Bronchial epithelial cell (primary cell): ENCODE data around the gene KIF5A. TPM values are rescaled to one million over a fixed set of nuclear protein-coding genes. Genes with fewer than 3 reads are reported as not detected.

Experiments used
- DNase-seq: peaks from one replicate; pipeline ENCODE4 v3.0.0-alpha.2; 2010; ENCODE audit warnings: low read depth
- FAIRE-seq: peaks from 2 replicates; lab custom pipeline; 2011; peaks lifted over from hg19 to GRCh38; lab: Jason Lieb, UNC
- H3K27me3 ChIP-seq: 2 replicates; pipeline ENCODE4 v1.5.1; 2011; ENCODE audit warnings: low read length; ENCODE audit not compliant: control insufficient read depth, insufficient read depth
- H3K36me3 ChIP-seq: 2 replicates; pipeline ENCODE4 v1.5.1; 2011; ENCODE audit warnings: low read length; ENCODE audit not compliant: control insufficient read depth, insufficient read depth
- H3K4me3 ChIP-seq: 2 replicates; pipeline ENCODE4 v1.5.1; 2011; ENCODE audit warnings: mild to moderate bottlenecking, low read depth, low read length, control low read depth
- CTCF ChIP-seq: IDR thresholded peaks from 2 replicates; pipeline ENCODE4 v1.5.1; 2011; ENCODE audit warnings: mild to moderate bottlenecking, moderate library complexity, low read length, control low read depth, inconsistent platforms; ENCODE audit not compliant: insufficient read depth, severe bottlenecking
- total RNA-seq: library from RNA; depleted of rRNA; stranded (reverse); fragments of >200 nt; gene quantifications from 2 replicates; pipeline ENCODE4 v1.2.1, GENCODE V29; 2014

The KIF5A gene
- total RNA-seq, 1 donor from 2014 or later = under 0.01 TPM

- FAIRE-seq = no peak
- TF ChIP-seq CTCF = no peak
- DNase-seq = no peak
- Histone ChIP-seq H3K27me3 (peaks cover 71% of the 10 kb centered on the region), H3K36me3 (no peaks in the 10 kb centered on the region), H3K4me3 (no peak overlapping the region)
These were observed 74.8 kb downstream of the KIF5A start for GRCh38 chr12:57624441-57625220.

GRCh38 chr12:57625261-57626032 is 75.6 kb downstream of the KIF5A start:
- DNase-seq = no peak
- no peak for TF ChIP-seq CTCF
- Histone ChIP-seq H3K27me3 (peaks cover 63% of the 10 kb centered on the region), H3K4me3 (no peak overlapping the region), H3K36me3 (no peaks in the 10 kb centered on the region)
- FAIRE-seq = no peak

- TF ChIP-seq CTCF = no peak
- no peaks in the 10 kb centered on the region for H3K36me3 ChIP-seq
- peaks cover 54% of the 10 kb centered on the region for H3K27me3 ChIP-seq
- no peak for DNase-seq
- no peak for FAIRE-seq
- no peak overlapping the region for H3K4me3 ChIP-seq
These were observed 76.5 kb downstream of the KIF5A start for GRCh38 chr12:57626111-57626920.

GRCh38 chr12:57626921-57627445 is 77.1 kb downstream of the KIF5A start:
- no peak for FAIRE-seq
- Histone ChIP-seq H3K4me3 (no peak overlapping the region), H3K36me3 (no peaks in the 10 kb centered on the region), H3K27me3 (peaks cover 53% of the 10 kb centered on the region)
- no peak for DNase-seq
- no peak for TF ChIP-seq CTCF

- Histone ChIP-seq H3K4me3 (no peak overlapping the region), H3K27me3 (peaks cover 50% of the 10 kb centered on the region), H3K36me3 (no peaks in the 10 kb centered on the region)
- FAIRE-seq (no peak), DNase-seq (no peak)
- peak; percentile 5 for TF ChIP-seq CTCF
These were observed 77.8 kb downstream of the KIF5A start for GRCh38 chr12:57627501-57628279.
